Neural cell (in vitro differentiated cells): ENCODE results near the gene KCTD16.

Source experiments
- CTCF ChIP-seq: fragments of 450-650 bp; IDR thresholded peaks from 2 replicates; pipeline ENCODE4 v1.5.1; 2014; ENCODE audit warnings: antibody characterized with exemption, mild to moderate bottlenecking, moderate library complexity; ENCODE audit not compliant: poor library complexity, severe bottlenecking
- EP300 ChIP-seq: fragments of 450-650 bp; conservative IDR thresholded peaks from 2 replicates; pipeline ENCODE4 v1.6.1; 2014; ENCODE audit warnings: antibody characterized with exemption, mild to moderate bottlenecking, moderate library complexity; ENCODE audit not compliant: poor library complexity, severe bottlenecking
- EZH2 ChIP-seq: fragments of 200-600, 300-800 bp; shearing (Covaris generic), sonication (generic); IDR thresholded peaks from 2 replicates; pipeline ENCODE4 v1.6.1; 2014; ENCODE audit warnings: antibody characterized with exemption, low read length, borderline replicate concordance, mild to moderate bottlenecking; ENCODE audit not compliant: insufficient read depth, poor library complexity, severe bottlenecking
- MXI1 ChIP-seq: fragments of 450-650 bp; conservative IDR thresholded peaks from 2 replicates; pipeline ENCODE4 v1.6.1; 2014; ENCODE audit warnings: antibody characterized with exemption, mild to moderate bottlenecking; ENCODE audit not compliant: poor library complexity, severe bottlenecking
- POLR2AphosphoS5 ChIP-seq: IDR thresholded peaks from 2 replicates; pipeline ENCODE4 v1.6.1; 2012
- REST ChIP-seq: IDR thresholded peaks from 2 replicates; pipeline ENCODE4 v1.6.1; 2012; ENCODE audit warnings: borderline replicate concordance
- SMC3 ChIP-seq: fragments of 450-650 bp; conservative IDR thresholded peaks from 2 replicates; pipeline ENCODE4 v1.6.1; 2014; ENCODE audit warnings: antibody characterized with exemption, mild to moderate bottlenecking, moderate library complexity; ENCODE audit not compliant: poor library complexity

GRCh38 chr5:144404672-144405071 is 234.0 kb downstream of the KCTD16 start:
- TF ChIP-seq CTCF, result no peak
- TF ChIP-seq POLR2AphosphoS5, result no peak
- TF ChIP-seq SMC3, result no peak
- TF ChIP-seq EP300, result no peak
- no peak for TF ChIP-seq EZH2
- no peak for TF ChIP-seq REST
- no peak for TF ChIP-seq MXI1
